ENCODE data around the gene GALP.
"Not testable (repeated sequence)": the region's sequence is repeated elsewhere in the genome, so short reads cannot be mapped to it uniquely, and the experiment has no call there.

GALP gene

DNA sequence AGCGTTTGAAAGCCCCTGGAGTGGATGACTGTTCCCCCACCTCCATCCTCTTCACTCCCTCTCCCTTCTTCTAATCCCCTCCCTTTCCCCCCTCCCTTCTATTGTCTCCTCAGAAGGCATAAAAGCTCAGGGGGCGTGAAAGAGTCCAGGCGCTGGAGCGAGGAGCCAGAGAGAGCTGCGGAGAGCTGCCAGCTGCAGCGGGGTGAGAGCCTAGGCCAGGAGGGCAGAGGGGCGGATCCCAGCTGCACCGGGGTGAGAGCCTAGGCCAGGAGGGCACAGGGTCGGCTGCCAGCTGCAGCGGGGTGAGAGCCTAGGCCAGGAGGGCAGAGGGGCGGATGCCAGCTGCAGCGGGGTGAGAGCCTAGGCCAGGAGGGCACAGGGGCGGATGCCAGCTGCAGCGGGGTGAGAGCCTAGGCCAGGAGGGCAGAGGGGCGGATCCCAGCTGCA is at the start of gene GALP:
GALP (plus strand) TSS at position 148 of the 447 bp plus-strand sequence. CDS start 1,101 bp downstream, outside the sequence.
- DNase-seq (ENCODE audit: low read depth, low spot score), result not testable (repeated sequence)

DNA sequence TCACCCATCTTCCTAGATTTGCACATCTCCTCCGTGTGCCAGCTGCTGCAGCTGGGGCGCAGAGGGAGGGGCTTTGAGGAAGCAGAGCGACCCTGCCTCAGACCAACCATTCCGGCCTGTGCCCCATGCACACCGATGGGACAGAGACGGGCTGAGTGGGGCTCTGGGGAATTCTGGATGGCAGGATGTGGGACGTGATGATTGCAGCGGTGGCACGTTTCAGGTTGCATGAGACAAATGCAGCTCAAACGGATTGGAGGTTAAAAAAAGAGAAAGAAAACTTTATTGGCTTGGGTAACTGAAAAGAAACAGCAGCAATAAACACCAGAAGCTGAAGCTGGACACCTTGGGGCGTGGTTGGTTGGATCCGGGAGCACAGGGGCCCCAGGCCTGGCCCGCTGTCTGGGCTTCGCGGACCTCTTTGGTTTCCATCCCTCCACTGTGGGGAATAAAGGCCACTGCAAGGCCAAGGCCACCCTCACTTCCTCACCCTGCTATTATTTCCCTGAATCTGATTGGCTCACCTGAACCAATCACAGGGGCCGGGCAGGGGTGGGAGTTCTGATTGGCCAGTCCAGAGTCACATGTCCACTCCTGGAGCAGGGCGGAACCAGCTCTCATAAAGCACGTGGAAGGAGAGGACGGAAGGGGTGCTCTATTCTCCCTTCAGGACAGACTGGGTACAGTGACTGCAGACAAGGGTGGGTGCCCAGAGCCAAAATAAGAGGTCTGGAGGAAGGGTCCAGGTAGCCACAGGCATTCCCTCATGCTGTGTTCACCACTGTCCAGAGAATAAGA is 48.6 kb upstream of the GALP start:
- DNase-seq (ENCODE audit: low read depth, low spot score), result no peak

DNA sequence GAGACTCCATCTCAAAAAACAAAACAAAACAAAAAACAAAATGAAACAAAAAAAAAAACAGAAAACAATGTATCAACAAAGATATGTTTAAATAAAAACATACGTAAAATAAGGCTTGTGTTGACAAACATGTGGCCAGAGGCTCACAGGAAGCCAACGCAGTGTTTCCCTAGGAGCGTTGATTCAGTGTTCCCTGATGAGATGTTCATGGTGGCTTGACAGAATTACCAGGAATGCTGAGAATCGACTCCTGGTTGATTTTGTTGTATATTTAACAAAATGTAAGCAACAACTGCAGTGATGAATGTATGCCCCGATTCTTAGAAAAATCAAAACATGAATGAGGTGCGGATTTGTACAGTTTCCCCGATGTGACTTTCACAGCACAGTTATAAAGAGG is 45.8 kb upstream of the GALP start:
- no peak for DNase-seq (ENCODE audit: low read depth, low spot score)

DNA sequence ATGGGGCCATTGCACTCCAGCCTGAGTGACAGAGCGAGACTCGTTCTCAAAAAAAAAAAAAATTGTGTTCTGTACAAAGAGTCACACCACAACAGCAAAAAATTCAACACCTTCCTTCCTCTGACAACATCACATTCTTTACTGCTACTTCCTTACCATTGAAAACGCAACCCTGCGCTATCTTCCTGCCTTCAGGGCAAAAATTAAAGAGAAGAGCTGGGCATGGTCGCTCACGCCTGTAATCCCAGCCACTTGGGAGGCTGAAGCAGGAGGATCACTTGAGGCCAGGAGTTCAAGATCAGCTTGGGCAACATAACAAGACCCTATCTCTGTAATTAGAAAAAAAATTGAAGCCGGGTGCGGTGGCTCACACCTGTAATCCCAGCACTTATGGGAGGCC is 44.2 kb upstream of the GALP start:
- DNase-seq (ENCODE audit: low read depth, low spot score), result no peak

DNA sequence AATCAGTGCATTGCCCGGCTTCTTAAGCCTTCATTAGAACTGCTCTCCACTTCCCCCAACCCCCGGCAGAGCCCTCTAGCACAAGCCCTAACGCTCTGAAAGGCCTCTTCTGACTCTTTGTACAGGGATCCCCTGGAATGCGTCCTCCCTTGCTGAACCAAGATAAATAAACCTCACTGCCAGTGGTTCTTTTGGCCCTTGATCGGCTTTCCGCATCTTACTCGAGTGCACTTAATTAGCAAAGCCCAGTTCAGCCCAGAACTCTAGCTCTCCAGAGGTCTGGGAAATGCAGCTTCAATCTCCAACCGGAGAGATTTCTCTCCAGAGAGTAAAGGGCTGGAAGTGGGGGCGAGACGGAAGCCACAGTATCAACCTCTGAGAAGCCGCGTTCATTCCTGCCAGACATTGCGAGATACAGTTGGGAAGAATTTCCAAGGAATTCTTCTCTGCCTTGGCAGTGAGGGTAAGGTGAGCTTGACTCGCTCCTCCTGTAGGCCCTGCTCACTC is 43.4 kb upstream of the GALP start:
- DNase-seq (ENCODE audit: low read depth, low spot score), result no peak

DNA sequence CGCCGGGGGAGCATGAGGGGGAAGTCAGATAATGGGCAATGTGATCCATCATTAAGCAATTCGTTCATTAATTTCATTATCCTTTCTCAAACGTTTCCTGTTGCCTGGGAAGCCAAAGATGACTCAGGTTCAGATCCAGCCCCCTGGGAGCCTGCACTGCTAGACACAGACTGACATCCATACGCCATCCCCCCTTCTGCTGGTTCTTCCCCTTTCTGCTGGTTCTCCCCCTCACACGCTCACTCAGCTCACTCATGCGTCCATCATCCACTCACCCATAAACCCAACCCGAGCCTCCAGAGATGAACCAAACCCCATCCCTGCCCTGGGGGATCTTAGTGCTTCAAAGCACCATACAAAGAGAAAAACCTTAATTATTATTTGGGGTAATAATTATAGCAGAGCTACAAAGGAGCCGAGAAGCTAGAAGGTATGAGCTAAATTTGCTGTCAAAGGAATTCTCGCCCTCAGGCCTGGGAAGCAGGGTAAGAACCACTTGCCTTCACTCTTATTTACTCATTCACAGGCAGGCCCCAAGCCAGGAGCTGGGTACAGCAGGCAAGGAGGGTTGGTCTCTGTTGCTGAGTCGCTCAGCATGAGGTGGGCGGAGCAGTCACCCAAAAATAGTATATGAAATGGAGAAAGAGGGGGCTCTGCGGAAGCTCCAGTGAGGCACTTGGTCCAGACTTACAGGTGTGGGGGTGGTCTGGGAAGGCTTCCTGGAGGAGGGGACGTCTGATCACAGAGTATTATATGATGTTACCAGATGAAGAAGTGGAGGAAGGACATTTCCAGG is 41.8 kb upstream of the GALP start:
- no peak for DNase-seq (ENCODE audit: low read depth, low spot score)

DNA sequence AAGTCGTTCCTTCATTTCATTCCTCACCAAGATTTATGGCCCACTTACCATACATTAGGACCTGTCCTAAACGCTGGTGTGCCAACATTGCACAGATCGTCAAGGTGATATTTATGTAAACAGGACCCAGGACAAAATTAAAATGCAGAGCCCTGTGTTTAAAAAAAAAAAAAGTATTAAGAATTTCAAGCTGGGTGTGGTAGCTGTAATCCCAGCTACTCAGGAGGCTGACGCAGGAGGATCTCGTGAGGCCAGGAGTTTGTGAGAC is 41.2 kb upstream of the GALP start:
- DNase-seq (ENCODE audit: low read depth, low spot score), result no peak

DNA sequence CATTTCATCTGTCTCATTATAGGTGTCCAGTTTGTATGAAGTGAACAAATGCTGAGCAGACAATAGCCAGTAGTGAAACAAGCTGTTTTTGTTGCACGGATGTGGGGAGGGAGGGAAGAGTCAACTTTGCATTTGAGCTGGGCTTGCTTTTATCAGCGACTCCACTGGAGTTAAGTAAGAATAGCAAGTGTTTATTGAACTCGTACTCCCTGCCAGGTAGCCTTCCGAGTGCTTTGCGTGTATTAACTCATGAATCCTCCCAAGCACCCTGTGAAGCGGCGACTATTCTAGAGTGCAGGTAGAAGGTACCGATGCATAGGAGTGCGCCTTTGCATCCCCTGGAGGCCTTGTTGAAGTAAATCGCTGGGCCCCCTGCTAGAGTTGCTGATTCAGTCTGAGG is 39.4 kb upstream of the GALP start:
- DNase-seq (ENCODE audit: low read depth, low spot score), result no peak

DNA sequence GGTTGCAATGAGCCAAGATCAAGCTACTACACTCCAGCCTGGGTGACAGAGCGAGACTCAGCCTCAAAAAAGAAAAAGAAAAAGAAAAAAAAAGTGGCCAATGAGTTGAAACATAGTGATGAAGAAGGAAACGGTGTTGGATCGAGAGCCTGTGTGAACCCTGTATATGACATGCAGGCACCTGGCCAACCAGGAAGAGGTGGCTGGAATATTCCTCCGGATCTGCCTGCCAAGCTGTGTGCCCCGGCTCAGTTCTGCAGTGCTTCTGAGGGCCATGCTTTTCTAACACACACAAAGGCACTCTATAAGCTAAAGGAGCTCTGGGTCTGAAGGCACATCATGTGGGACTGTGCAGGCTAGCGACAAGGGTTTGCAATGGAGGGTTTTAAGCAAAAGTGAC is 38.4 kb upstream of the GALP start:
- DNase-seq (ENCODE audit: low read depth, low spot score), result no peak

DNA sequence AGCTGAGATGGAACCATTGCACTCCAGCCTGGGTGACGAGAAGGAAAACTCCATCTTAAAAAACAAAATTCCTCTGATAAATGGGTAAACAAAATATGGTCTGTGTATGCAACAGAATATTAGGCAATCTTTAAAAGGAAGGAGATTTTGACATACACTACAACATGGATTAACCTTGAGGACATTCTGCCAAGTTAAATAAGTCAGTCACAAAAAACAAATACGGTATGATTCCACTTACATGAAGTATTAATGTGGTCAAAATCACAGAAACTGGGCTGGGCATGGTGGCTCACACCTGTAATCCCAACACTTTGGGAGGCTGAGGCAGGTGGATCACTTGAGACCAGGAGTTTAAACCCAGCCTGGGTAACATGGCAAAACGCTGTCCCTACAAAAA is 37.7 kb upstream of the GALP start:
- DNase-seq (ENCODE audit: low read depth, low spot score), result no peak

DNA sequence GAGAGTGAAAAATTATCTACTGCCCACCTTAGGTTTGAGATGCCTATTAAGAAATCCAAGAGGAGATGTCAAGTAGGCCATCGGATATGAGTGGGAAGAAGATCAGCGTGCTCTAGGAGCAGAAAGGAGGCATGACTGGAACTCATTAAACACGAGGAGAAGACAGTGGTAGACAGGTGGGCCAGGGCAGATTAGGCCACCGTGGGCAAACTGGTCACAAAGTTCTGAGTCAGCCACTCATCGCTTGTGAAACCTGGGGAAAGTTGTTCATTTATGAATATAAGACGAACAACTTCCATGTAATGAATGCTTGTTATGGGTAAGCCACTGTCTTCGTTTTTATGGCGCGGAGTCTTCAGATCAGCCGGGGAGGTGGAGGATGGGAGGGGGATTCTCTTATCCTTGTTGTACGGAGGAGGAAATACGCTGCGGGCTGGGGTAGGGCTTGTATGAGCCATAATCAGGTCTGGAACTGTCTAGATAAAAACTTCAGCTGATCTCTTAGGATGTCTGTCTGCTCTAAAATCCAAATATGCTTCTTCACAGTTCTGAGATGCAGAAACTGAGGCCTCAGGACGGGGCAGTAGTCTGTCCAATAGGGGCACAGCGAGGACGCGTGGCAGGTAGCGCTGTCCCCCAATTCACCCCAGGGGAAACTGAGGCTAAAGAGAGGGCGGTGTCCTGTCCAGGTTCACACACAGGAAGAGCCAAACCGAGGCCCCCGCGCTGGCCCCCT is 35.8 kb upstream of the GALP start:
- no peak for DNase-seq (ENCODE audit: low read depth, low spot score)

DNA sequence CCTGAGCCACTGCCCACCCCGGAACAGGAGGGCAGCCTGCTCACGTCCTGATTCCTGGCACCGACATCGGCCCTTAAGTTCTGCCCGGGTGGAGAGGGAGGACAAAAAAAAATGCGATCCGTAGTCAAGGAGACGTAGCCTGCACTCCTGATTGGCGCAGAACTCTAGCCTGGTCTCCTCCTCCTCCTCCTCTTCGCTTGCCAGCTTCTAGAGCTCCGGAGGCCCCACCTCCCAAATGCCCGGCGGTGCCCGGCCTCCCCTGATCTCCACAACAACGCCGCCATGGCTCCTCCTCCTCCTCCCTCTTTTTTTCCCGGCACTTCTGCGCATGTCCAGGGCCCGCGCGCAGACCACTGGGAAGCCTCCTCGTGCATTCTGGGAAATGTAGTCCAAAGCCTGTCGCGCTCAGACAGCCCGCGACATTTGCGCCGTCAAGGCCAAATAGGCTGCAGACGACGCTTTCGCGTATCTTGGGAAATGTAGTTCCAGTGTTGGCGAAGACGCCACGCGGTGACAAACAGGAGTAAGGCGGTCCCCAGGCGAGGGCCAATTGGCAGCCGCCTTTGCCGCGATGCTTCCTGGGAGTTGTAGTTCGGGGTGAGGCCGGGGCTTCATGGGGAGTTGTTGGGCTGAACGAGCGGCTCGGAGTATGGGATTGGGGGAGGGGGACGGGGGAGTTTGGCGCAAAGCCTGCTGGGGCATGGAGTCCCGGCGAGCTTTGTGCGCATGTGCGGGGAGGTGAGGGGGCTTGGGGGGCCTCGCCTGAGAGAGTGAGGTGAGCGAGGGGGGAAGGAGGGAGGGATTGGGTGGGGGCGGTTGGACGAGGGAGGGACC is 35.0 kb upstream of the GALP start, which contains the start of gene ZNF444:
ZNF444 (plus strand) TSS at position 705 of the 834 bp plus-strand sequence. CDS start 5,625 bp downstream, outside the sequence.
- peak; percentile 100 for DNase-seq (ENCODE audit: low read depth, low spot score)

DNA sequence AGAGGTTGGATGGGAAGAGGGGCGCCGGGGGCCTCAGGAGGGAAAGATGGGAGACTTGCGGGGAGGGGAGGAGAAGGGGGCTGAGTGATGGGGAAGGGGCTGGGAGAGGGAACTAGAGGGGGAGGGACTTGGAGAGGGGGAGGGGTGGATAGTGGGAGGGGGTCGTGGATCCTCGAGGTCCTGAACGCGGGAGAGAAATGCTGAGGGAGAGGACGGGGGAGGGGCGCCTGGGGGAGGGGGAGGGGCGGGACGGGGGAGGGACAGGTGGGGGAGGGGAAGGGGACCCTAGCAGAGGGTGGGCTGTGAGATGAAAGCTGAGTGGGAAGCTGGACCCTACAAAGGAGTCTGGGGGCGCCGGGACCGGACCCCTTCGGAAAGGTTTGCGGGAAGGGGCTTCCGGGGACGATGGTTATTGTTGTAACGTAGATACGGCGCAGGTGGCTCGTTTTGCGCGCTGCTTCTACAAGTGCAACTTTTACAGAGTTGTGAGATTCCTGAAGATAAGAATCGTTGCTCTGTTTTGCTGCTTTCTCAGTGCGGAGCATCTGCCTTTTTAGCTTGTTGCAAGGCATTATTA is 34.3 kb upstream of the GALP start:
- no peak for DNase-seq (ENCODE audit: low read depth, low spot score)

DNA sequence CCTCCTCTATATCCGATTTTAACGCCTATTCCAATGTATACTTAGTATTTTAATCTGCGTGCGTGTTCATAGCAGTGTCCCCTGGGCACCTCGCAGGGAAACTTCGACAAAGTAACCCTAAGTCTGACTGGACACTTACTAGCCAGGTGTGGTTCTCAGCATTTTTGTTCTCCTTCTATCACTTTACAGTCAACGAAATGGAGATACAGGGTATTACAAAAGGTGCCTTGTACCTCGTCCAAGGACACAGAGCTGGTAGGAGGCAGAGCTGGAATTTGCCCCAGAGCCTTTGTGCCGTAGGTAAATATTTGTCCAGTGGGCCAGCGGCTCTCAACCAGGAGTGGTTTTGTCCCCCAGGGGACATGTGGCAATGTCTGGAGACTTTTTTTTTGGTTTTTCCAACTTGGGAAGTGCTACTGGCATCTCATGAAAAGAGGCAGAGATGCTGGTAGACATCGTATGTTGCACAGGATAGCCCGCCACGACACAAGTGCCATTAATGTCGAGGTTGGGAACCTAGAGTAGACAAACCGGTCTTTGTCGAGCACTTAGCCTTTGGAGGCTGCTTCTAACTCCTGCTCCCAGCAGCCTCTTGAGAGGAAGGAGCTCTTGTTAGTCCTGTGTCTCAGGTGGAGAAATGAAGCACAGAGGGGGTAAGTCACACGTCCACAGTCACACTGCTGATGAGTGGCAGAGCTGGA is 33.6 kb upstream of the GALP start:
- no peak for DNase-seq (ENCODE audit: low read depth, low spot score)

DNA sequence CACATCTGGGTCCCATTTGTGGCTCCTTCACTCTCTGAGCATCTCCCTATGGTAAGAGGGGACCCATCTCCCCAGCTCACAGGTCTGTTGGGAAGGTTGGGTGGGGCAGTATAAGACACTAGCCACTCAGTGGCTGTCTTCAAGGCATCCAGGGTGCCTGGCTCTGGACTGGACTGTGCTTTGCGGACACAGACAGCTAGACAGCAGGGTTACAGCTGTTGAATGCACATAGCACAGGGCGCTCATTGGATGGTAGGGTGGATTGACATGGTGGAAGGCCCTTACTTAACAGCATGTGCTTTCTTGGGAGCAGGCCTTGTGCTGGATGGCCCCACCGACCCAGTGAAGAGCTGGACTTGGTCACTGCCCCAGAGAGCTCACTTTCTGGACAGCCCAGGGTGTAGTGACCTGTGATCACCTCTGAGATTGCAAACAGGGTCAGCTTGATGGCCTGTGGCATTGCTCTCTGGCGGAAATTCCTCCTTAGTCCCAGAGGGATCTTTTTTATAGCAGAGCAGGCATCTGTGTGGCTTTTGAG is 32.8 kb upstream of the GALP start:
- DNase-seq (ENCODE audit: low read depth, low spot score), result no peak

DNA sequence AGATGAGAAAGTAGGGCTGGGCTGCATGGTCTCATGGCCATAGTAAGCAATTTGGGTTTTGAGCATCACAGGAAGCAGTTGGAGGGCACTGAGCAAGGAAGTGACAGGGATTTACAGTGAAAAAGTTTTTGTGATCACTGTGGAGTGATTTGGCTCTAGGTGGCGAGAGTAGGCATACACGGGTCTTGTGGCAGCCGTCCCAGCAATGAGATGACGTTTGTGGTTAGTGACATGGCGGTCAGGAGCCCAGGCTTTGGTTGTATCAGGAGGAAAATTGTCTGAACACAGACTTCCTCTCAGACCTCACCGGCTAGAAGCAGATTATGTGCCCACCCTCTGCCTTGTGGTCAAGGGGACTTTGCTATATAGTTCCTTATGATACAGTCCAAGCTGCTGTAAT is 31.4 kb upstream of the GALP start:
- DNase-seq (ENCODE audit: low read depth, low spot score), result no peak

DNA sequence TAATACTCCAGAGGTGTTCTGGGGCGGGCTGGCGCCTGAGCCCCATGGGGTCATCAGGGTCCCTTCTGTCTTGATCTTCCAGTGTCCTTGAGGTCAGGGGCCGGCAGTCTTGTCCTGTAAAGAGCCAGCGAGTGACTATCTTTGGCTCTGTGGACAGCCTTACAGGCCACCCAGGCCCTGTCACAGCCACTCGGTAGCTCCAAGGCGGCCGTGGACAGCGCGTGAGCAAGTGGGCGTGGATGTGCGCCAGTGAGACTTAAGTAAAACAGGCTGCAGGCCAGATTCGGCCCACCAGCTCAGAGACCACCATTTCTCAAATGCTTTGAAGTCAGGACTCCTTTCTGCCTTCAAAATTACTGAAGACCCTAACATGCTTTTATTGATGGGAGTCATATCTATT is 31.0 kb upstream of the GALP start:
- DNase-seq (ENCODE audit: low read depth, low spot score), result no peak

DNA sequence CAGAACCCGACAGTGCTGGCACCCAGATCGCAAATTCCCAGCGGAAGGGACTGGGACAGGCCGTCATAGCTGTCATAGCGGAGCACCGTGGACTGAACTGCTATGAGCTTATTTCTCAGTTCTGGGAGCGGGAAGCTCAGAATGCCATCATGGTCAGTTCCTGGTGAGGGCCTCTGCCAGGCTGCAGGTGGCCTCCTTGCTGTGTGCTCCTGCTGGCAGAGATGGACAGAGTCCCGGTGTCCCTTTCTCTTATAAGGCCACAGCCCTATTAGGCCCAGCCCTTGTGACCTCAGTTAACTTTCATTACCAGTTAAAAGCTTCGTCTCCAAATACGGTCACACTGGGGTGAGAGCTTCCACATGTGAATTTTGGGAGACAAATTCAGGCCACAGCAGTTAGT is 30.1 kb upstream of the GALP start:
- no peak for DNase-seq (ENCODE audit: low read depth, low spot score)

DNA sequence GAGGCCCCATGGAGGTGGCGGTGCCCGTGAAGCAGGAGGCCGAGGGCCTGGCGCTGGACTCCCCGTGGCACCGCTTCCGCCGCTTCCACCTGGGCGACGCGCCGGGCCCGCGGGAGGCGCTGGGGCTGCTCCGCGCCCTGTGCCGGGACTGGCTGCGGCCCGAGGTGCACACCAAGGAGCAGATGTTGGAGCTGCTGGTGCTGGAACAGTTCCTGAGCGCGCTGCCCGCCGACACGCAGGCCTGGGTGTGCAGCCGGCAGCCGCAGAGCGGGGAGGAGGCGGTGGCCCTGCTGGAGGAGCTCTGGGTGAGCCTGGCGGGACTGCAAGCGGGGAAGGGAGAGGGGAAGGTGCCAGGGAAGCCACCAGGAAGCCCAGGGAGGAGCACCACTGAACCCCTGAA is 28.9 kb upstream of the GALP start:
- no peak for DNase-seq (ENCODE audit: low read depth, low spot score)

DNA sequence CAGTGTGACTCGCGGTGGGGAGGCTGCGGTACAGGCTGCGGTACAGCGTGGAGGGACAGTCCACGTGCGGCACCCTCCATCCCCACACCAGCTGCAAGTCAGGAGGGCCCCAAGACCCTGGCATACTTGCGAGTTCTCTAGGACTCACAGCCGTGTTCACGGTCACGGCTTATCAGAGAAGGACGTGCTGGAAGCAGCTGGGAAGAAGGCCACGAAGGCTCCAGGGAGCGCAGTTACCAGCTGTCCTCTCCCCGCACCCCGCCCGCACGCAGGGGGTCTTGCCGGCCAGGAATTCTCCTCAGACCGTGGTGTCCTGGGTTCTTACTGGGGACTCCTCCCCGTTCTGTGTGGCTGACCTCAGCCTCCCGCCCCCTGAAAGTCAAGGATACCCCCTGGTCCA is 28.5 kb upstream of the GALP start:
- no peak for DNase-seq (ENCODE audit: low read depth, low spot score)
